ENCODE data around the gene CADM2. TPM values are rescaled to one million over a fixed set of nuclear protein-coding genes. Genes with fewer than 3 reads are reported as not detected.

CADM2 gene
- total RNA-seq, 1 experiment from 2014 or later: not detected

DNA sequence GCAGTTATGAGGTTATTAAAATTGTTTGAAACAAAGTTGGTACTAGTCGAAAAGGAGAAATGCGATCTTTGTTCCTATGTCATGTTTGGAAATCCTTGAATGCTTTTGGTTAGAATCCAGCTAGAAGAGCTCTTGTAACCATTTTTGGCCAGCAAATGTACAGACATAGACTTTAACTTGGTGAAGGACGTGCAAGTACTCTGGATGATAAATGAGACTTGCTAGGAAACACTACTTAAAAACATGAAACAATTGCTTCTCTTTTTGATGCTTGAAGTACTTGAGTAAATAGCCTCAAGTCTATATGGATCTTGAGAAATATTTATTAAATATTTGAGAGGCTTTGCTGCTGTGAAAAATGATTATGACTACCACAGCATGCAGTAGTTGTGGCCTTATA is 95.8 kb downstream of the CADM2 start:
- H3K9ac ChIP-seq (ENCODE audit: low read length): no peak overlapping the region
- no peaks in the 10 kb centered on the region for H3K27me3 ChIP-seq (ENCODE audit: low read length)
- H3K79me2 ChIP-seq (ENCODE audit: low read length): no peaks in the 10 kb centered on the region
- H3K27ac ChIP-seq (ENCODE audit: low read length): no peak overlapping the region
- no peak overlapping the region for H3K4me2 ChIP-seq (ENCODE audit: low read depth, low read length, poor library complexity, severe bottlenecking)
- no peak for DNase-seq
- no peak overlapping the region for H2AFZ ChIP-seq (ENCODE audit: low read length)
- no peak overlapping the region for H3K4me3 ChIP-seq (ENCODE audit: low read length)
- no peaks in the 10 kb centered on the region for H3K4me1 ChIP-seq (ENCODE audit: low read length)
- H3K36me3 ChIP-seq (ENCODE audit: insufficient read depth, low read length): no peaks in the 10 kb centered on the region
- H4K20me1 ChIP-seq (ENCODE audit: insufficient read depth, low read depth, low read length): no peaks in the 10 kb centered on the region
- H3K9me3 ChIP-seq (ENCODE audit: low read length): no peaks in the 10 kb centered on the region
- H3K9me2 ChIP-seq (replicated peaks; ENCODE audit: insufficient read depth, low read length): no peaks in the 10 kb centered on the region

DNA sequence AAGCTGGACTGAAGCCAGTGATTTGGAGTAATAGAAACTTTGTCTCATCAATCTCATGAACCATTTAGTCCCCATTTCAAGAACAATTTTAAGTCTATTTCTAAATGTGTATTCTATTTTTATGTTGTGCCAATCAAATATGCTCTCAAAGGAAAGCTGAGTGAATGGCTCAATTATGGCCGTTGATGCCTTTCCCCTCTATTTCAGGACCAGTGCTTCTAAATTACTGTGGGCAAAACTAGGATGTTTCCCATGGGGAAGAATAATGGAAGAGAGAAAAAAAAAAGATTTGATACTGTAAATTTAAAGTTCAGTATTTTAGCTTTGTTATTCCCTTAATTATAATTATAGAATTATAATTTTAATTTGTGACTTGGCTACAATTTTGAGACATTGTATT is 110.1 kb downstream of the CADM2 start:
- H3K9me3 ChIP-seq (ENCODE audit: low read length): no peaks in the 10 kb centered on the region
- no peaks in the 10 kb centered on the region for H3K79me2 ChIP-seq (ENCODE audit: low read length)
- no peaks in the 10 kb centered on the region for H3K27me3 ChIP-seq (ENCODE audit: low read length)
- no peaks in the 10 kb centered on the region for H3K36me3 ChIP-seq (ENCODE audit: insufficient read depth, low read length)
- no peak overlapping the region for H3K4me3 ChIP-seq (ENCODE audit: low read length)
- DNase-seq: no peak
- no peak overlapping the region for H3K27ac ChIP-seq (ENCODE audit: low read length)
- H4K20me1 ChIP-seq (ENCODE audit: insufficient read depth, low read depth, low read length): no peaks in the 10 kb centered on the region
- no peak overlapping the region for H3K4me2 ChIP-seq (ENCODE audit: low read depth, low read length, poor library complexity, severe bottlenecking)
- H3K9me2 ChIP-seq (replicated peaks; ENCODE audit: insufficient read depth, low read length): no peaks in the 10 kb centered on the region
- no peaks in the 10 kb centered on the region for H3K4me1 ChIP-seq (ENCODE audit: low read length)
- no peak overlapping the region for H2AFZ ChIP-seq (ENCODE audit: low read length)
- H3K9ac ChIP-seq (ENCODE audit: low read length): no peak overlapping the region

DNA sequence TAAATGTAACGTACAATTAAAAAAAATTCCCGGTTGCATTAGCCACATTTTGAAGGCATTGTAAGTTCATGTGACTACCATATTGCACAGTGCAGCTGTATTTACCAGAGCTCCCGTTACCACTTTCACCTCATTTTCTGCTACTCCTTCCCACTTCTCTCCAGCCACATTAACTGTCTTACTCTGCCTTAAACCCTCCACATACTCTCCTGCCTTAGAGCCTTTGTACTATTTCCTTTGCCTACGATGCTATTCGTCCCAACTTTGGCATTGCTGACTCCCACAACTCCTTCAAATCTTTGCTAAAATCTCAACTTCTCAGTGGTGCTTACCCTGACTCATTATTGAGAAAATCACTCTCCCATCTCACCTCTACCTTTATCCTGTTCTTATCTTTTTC is 115.2 kb downstream of the CADM2 start:
- Histone ChIP-seq H3K27me3 (ENCODE audit: low read length) (no peaks in the 10 kb centered on the region), H3K36me3 (ENCODE audit: insufficient read depth, low read length) (no peaks in the 10 kb centered on the region), H3K4me2 (ENCODE audit: low read depth, low read length, poor library complexity, severe bottlenecking) (no peak overlapping the region), H3K27ac (ENCODE audit: low read length) (no peak overlapping the region), H3K9me3 (ENCODE audit: low read length) (no peaks in the 10 kb centered on the region), H3K4me1 (ENCODE audit: low read length) (no peaks in the 10 kb centered on the region), H4K20me1 (ENCODE audit: insufficient read depth, low read depth, low read length) (no peaks in the 10 kb centered on the region), H2AFZ (ENCODE audit: low read length) (no peak overlapping the region), H3K9ac (ENCODE audit: low read length) (no peak overlapping the region), H3K4me3 (ENCODE audit: low read length) (no peak overlapping the region), H3K9me2 (replicated peaks; ENCODE audit: insufficient read depth, low read length) (no peaks in the 10 kb centered on the region), H3K79me2 (ENCODE audit: low read length) (no peaks in the 10 kb centered on the region)
- DNase-seq: no peak

DNA sequence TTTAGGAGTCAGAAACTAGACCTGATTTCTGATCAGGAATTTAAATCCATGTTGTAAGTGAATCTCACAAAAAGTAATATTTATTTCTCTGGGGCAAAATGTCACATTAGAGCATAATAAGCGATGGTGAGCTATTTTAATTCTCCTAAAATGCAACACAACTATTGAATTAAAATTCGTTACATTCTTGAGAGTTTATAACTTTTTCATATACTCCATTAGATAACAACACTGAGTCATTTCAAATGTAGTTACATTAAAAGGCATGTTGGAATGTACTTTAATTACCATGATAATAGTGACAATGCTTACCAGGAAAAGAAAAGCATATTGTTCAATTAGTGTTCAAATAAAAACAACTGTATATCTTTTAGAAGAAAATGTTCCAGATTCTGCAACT is 116.9 kb downstream of the CADM2 start:
- DNase-seq: no peak
- no peak overlapping the region for H2AFZ ChIP-seq (ENCODE audit: low read length)
- H3K4me1 ChIP-seq (ENCODE audit: low read length): no peaks in the 10 kb centered on the region
- H4K20me1 ChIP-seq (ENCODE audit: insufficient read depth, low read depth, low read length): no peaks in the 10 kb centered on the region
- H3K27ac ChIP-seq (ENCODE audit: low read length): no peak overlapping the region
- no peak overlapping the region for H3K4me3 ChIP-seq (ENCODE audit: low read length)
- no peak overlapping the region for H3K9ac ChIP-seq (ENCODE audit: low read length)
- H3K9me2 ChIP-seq (replicated peaks; ENCODE audit: insufficient read depth, low read length): no peaks in the 10 kb centered on the region
- H3K4me2 ChIP-seq (ENCODE audit: low read depth, low read length, poor library complexity, severe bottlenecking): no peak overlapping the region
- no peaks in the 10 kb centered on the region for H3K36me3 ChIP-seq (ENCODE audit: insufficient read depth, low read length)
- no peaks in the 10 kb centered on the region for H3K27me3 ChIP-seq (ENCODE audit: low read length)
- no peaks in the 10 kb centered on the region for H3K79me2 ChIP-seq (ENCODE audit: low read length)
- H3K9me3 ChIP-seq (ENCODE audit: low read length): no peaks in the 10 kb centered on the region

DNA sequence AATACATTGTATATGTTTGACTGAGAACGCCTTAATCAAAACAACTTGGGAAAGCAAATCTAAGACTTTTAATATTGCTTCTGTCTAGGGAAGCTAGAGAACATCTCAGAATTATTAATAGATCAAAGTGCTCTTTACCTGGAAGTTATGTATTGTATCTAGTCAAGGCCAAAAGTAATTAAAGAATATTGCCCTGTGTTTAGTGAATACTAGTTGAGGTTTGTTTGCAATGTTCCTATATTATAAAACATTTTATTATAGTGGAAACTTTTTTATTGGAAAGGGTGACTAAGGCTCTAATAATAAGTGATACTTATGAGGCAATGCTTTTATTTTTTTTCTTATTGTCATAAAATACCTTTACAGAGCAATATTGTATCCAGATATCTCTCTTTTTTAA is 118.2 kb downstream of the CADM2 start:
- Histone ChIP-seq H3K9me2 (replicated peaks; ENCODE audit: insufficient read depth, low read length) (no peaks in the 10 kb centered on the region), H3K27ac (ENCODE audit: low read length) (no peak overlapping the region), H3K79me2 (ENCODE audit: low read length) (no peaks in the 10 kb centered on the region), H3K9me3 (ENCODE audit: low read length) (no peaks in the 10 kb centered on the region), H3K4me3 (ENCODE audit: low read length) (no peak overlapping the region), H4K20me1 (ENCODE audit: insufficient read depth, low read depth, low read length) (no peaks in the 10 kb centered on the region), H3K9ac (ENCODE audit: low read length) (no peak overlapping the region), H3K36me3 (ENCODE audit: insufficient read depth, low read length) (no peaks in the 10 kb centered on the region), H3K4me2 (ENCODE audit: low read depth, low read length, poor library complexity, severe bottlenecking) (no peak overlapping the region), H2AFZ (ENCODE audit: low read length) (no peak overlapping the region), H3K27me3 (ENCODE audit: low read length) (no peaks in the 10 kb centered on the region), H3K4me1 (ENCODE audit: low read length) (no peaks in the 10 kb centered on the region)
- no peak for DNase-seq

DNA sequence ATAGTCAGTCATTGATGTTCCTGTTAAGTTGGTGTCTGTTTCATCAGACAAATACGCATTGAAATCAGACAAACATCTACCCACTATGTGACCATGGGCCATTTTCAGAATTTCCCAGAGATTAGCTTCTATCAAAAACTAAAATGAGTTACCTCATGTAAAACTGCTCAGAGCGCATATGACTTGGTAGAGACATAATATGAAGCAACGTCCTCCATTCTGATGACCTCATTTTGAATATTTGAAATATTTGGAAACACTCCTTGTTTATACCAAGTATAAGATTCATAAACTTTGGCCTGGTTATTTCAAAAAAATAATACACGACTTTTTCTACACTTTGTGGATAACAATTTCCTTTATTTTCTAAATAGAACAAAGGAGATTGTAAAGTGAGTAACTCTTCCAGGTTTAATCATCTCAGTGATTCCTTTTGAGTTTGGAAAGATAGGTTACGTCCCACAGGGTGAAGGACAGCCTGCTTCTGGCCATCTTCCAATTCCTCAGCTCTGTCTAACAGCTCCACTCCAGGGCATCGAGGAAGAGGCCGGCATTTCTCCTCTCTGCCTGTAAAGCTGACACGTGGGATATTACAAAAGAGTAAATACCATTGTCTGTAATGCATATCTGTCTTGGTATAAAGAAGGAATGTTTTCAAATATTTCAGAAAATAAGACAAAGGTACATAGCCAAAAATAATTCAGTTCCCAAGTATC is 122.6 kb downstream of the CADM2 start:
- Histone ChIP-seq H4K20me1 (ENCODE audit: insufficient read depth, low read depth, low read length) (no peaks in the 10 kb centered on the region), H3K27ac (ENCODE audit: low read length) (no peak overlapping the region), H3K79me2 (ENCODE audit: low read length) (no peaks in the 10 kb centered on the region), H3K27me3 (ENCODE audit: low read length) (no peaks in the 10 kb centered on the region), H3K9ac (ENCODE audit: low read length) (no peak overlapping the region), H3K9me3 (ENCODE audit: low read length) (no peaks in the 10 kb centered on the region), H3K4me3 (ENCODE audit: low read length) (no peak overlapping the region), H3K36me3 (ENCODE audit: insufficient read depth, low read length) (no peaks in the 10 kb centered on the region), H2AFZ (ENCODE audit: low read length) (no peak overlapping the region), H3K9me2 (replicated peaks; ENCODE audit: insufficient read depth, low read length) (no peaks in the 10 kb centered on the region), H3K4me1 (ENCODE audit: low read length) (no peaks in the 10 kb centered on the region), H3K4me2 (ENCODE audit: low read depth, low read length, poor library complexity, severe bottlenecking) (no peak overlapping the region)
- no peak for DNase-seq

DNA sequence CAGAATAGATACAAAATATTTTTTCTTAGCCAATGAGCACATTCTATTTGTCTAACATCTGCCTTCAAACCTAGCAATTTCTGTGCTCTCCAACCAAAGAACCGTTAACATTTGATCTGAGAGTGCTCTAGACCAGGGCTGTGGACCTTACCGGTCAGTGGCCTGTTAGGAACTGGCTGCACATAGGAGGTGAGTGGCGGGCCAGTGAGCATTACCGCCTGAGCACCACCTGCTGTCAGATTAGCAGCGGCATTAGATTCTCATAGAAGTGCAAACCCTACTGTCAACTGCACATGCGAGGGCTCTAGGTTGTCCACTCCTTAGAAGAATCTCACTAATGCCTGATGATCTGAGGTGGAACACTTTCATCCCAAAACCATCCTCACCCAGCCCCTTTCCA is 131.7 kb downstream of the CADM2 start:
- no peaks in the 10 kb centered on the region for H3K36me3 ChIP-seq (ENCODE audit: insufficient read depth, low read length)
- H3K27me3 ChIP-seq (ENCODE audit: low read length): no peaks in the 10 kb centered on the region
- H3K9me2 ChIP-seq (replicated peaks; ENCODE audit: insufficient read depth, low read length): no peaks in the 10 kb centered on the region
- H3K4me2 ChIP-seq (ENCODE audit: low read depth, low read length, poor library complexity, severe bottlenecking): no peak overlapping the region
- H4K20me1 ChIP-seq (ENCODE audit: insufficient read depth, low read depth, low read length): no peaks in the 10 kb centered on the region
- no peaks in the 10 kb centered on the region for H3K9me3 ChIP-seq (ENCODE audit: low read length)
- H3K4me1 ChIP-seq (ENCODE audit: low read length): no peaks in the 10 kb centered on the region
- no peak overlapping the region for H2AFZ ChIP-seq (ENCODE audit: low read length)
- H3K27ac ChIP-seq (ENCODE audit: low read length): no peak overlapping the region
- no peak overlapping the region for H3K9ac ChIP-seq (ENCODE audit: low read length)
- H3K4me3 ChIP-seq (ENCODE audit: low read length): no peak overlapping the region
- no peaks in the 10 kb centered on the region for H3K79me2 ChIP-seq (ENCODE audit: low read length)
- no peak for DNase-seq

DNA sequence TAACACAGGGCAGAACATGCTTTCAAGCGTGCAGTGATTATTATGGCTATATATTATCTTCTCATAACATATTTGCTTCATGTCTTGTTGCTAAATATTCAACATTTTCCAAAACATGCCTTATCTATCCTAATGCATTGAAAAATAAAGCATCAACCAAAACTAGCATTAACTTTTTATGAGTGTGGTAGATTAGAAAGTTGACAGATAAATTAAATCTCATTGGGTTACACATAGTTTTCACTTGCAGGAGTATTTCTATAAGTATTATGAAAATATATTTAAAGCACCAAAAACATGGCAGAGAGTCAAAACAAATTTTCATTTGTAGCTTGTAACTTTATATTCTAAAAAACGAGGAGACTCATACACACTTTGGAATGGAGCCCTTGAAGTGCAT is 141.5 kb downstream of the CADM2 start:
- no peak overlapping the region for H3K9ac ChIP-seq (ENCODE audit: low read length)
- no peak overlapping the region for H3K27ac ChIP-seq (ENCODE audit: low read length)
- no peaks in the 10 kb centered on the region for H3K27me3 ChIP-seq (ENCODE audit: low read length)
- no peak for DNase-seq
- no peaks in the 10 kb centered on the region for H3K4me1 ChIP-seq (ENCODE audit: low read length)
- H3K4me3 ChIP-seq (ENCODE audit: low read length): no peak overlapping the region
- H4K20me1 ChIP-seq (ENCODE audit: insufficient read depth, low read depth, low read length): no peaks in the 10 kb centered on the region
- no peaks in the 10 kb centered on the region for H3K9me2 ChIP-seq (replicated peaks; ENCODE audit: insufficient read depth, low read length)
- H3K4me2 ChIP-seq (ENCODE audit: low read depth, low read length, poor library complexity, severe bottlenecking): no peak overlapping the region
- H3K9me3 ChIP-seq (ENCODE audit: low read length): no peaks in the 10 kb centered on the region
- H3K36me3 ChIP-seq (ENCODE audit: insufficient read depth, low read length): no peaks in the 10 kb centered on the region
- H3K79me2 ChIP-seq (ENCODE audit: low read length): no peaks in the 10 kb centered on the region
- no peak overlapping the region for H2AFZ ChIP-seq (ENCODE audit: low read length)

DNA sequence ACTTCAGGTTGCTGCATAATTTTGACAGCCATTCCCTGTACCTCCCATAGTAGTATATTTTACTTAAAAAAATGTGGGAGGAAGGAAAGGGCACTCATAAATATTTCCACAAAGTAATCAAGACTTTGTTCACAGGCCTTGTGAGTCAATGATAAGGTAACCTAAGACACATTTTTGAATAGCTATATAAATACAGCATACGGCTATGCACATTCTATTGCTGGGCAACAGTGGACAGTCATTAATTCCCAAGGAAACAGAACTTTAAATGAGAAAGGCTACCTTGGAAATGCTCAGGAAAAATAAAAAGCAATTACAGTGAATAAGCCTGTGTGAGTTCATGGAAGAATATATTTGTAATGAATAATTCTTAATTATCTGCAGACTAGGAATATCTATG is 144.0 kb downstream of the CADM2 start:
- no peak overlapping the region for H3K4me2 ChIP-seq (ENCODE audit: low read depth, low read length, poor library complexity, severe bottlenecking)
- H3K9ac ChIP-seq (ENCODE audit: low read length): no peak overlapping the region

More for the DNA sequence above, 144.0 kb downstream of the CADM2 start:
- no peak overlapping the region for H3K27ac ChIP-seq (ENCODE audit: low read length)
- H3K4me3 ChIP-seq (ENCODE audit: low read length): no peak overlapping the region
- no peaks in the 10 kb centered on the region for H3K4me1 ChIP-seq (ENCODE audit: low read length)
- H3K79me2 ChIP-seq (ENCODE audit: low read length): no peaks in the 10 kb centered on the region
- no peaks in the 10 kb centered on the region for H3K9me3 ChIP-seq (ENCODE audit: low read length)
- no peak overlapping the region for H2AFZ ChIP-seq (ENCODE audit: low read length)
- H3K27me3 ChIP-seq (ENCODE audit: low read length): no peaks in the 10 kb centered on the region
- H3K9me2 ChIP-seq (replicated peaks; ENCODE audit: insufficient read depth, low read length): no peaks in the 10 kb centered on the region
- no peaks in the 10 kb centered on the region for H3K36me3 ChIP-seq (ENCODE audit: insufficient read depth, low read length)
- no peaks in the 10 kb centered on the region for H4K20me1 ChIP-seq (ENCODE audit: insufficient read depth, low read depth, low read length)
- DNase-seq: no peak

Data from Karpas-422 (cell line).